Measurements from ENCODE around the gene AKAP9.
"Not testable (repeated sequence)": the region's sequence is repeated elsewhere in the genome, so short reads cannot be mapped to it uniquely, and the experiment has no call there.

AKAP9 gene

GRCh38 chr7:92010215-92010614 lies 69.6 kb downstream of the AKAP9 start:
- DNase-seq (ENCODE audit: low read depth), result no peak
- no peak overlapping the region for H3K4me3 ChIP-seq (ENCODE audit: low read length)
- no peak for TF ChIP-seq CTCF (conservative IDR thresholded peaks at IDR 0.05; ENCODE audit: low read length)

- TF ChIP-seq CTCF (conservative IDR thresholded peaks at IDR 0.05; ENCODE audit: low read length), result no peak
- H3K4me3 ChIP-seq (ENCODE audit: low read length), result no peak overlapping the region
- no peak for DNase-seq (ENCODE audit: low read depth)
Measured at GRCh38 chr7:92013611-92014010, 72.9 kb downstream of the AKAP9 start.

- H3K4me3 ChIP-seq (ENCODE audit: low read length), result no peak overlapping the region
- no peak for DNase-seq (ENCODE audit: low read depth)
- no peak for TF ChIP-seq CTCF (conservative IDR thresholded peaks at IDR 0.05; ENCODE audit: low read length)
Measured at GRCh38 chr7:92020636-92021035, 80.0 kb downstream of the AKAP9 start.

- no peak overlapping the region for H3K4me3 ChIP-seq (ENCODE audit: low read length)
- no peak for TF ChIP-seq CTCF (conservative IDR thresholded peaks at IDR 0.05; ENCODE audit: low read length)
- DNase-seq (ENCODE audit: low read depth), result peak; percentile 80
Measured at GRCh38 chr7:92025260-92025659, 84.6 kb downstream of the AKAP9 start.

GRCh38 chr7:92026635-92027034 lies 86.0 kb downstream of the AKAP9 start:
- not testable (repeated sequence) for H3K4me3 ChIP-seq (ENCODE audit: low read length); DNase-seq (ENCODE audit: low read depth)

GRCh38 chr7:92027128-92027527 lies 86.5 kb downstream of the AKAP9 start:
- DNase-seq (ENCODE audit: low read depth); H3K4me3 ChIP-seq (ENCODE audit: low read length): not testable (repeated sequence)

- no peak overlapping the region for H3K4me3 ChIP-seq (ENCODE audit: low read length)
- TF ChIP-seq CTCF (conservative IDR thresholded peaks at IDR 0.05; ENCODE audit: low read length), result no peak
- DNase-seq (ENCODE audit: low read depth), result no peak
Measured at GRCh38 chr7:92028226-92028625, 87.6 kb downstream of the AKAP9 start.

- TF ChIP-seq CTCF (conservative IDR thresholded peaks at IDR 0.05; ENCODE audit: low read length), result no peak
- DNase-seq (ENCODE audit: low read depth), result no peak
- H3K4me3 ChIP-seq (ENCODE audit: low read length), result no peak overlapping the region
Measured at GRCh38 chr7:92028686-92029085, 88.0 kb downstream of the AKAP9 start.

Measured in AG10803 (cell line).